AML-193 (cell line): ENCODE measurements around the gene ADAMTSL4.

Source experiments
- DNase-seq, 2 experiments: peaks; one replicate each; lab custom pipeline; 2025; lab: John Stamatoyannopoulos, UW

Gene ADAMTSL4

GRCh38 chr1:150548632-150549495, at the start of gene ADAMTSL4:
Gene ADAMTSL4, plus strand, starts transcription at chr1:150549408. Its CDS starts 2,881 bp downstream, at chr1:150552289.
- DNase-seq, result peak; percentile 35 to 56

GRCh38 chr1:150505431-150505830, 43.8 kb upstream of the ADAMTSL4 start:
- no peak for DNase-seq

DNA sequence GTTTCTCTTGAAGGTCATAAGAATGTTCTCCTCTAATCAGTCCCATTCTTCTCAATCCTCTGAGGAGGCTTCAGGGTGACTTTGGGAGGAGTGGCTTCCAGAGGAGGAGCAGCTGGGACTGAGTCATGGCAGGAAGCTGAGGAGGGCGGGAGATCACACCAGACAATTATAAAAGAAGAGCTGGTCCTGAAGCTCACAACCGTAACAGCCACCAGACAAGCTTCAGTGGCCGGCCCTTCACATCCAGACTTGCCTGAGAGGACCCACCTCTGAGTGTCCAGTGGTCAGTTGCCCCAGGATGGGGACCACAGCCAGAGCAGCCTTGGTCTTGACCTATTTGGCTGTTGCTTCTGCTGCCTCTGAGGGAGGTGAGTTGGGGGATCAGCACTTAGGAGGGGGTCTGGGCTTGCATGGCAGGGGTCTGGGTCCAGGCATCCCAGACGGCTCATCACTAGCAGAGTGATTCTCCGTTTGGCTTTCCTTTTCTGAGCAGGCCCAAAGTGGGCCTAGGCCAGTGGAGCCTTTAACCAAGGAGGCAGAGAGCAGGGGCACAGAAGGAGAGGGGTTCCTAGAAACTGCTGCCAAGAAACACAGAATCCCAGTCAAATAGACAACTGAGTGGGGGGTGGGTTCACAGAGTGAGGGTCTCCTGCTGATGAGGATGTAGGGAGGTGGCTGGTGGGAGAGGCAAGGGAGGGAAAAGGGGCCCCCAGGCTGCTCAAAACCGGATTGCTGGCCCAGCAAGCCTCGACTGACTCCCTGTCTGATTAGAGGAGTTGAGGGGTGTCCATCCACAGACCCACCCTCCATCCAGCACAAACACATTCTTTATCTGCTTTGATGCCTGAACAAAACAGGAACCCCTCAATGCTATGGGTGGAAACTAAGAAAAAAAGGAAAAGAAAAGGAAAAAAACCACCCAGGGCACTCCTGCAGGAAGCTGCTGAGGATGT, 41.0 kb upstream of the ADAMTSL4 start, which contains the start of gene ECM1:
ECM1 (plus strand) TSS at position 198 of the 953 bp plus-strand sequence; CDS start at position 299, 101 bp downstream.
- peak in 1 of 2 experiments; percentile 6 for DNase-seq

DNA sequence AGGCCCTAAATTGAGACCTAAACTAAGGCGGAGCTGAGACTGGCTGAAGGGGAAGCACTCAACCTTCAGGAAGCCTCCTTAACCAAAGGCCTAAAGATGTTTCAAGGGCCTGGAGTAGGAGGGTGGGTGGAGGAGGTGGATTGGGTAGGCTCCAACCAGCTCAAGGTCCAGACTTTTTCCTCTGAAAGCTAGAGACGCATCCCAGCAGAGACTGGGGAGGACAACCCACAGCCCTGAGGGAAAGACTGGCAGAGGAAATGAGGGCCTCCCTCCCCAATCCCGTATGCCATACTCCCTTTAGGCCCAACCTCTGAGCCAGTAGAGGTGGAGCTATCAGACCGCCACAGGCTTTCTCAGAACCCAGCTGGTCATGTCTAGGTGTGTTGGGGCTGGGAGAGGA, 40.2 kb upstream of the ADAMTSL4 start:
- no peak for DNase-seq

DNA sequence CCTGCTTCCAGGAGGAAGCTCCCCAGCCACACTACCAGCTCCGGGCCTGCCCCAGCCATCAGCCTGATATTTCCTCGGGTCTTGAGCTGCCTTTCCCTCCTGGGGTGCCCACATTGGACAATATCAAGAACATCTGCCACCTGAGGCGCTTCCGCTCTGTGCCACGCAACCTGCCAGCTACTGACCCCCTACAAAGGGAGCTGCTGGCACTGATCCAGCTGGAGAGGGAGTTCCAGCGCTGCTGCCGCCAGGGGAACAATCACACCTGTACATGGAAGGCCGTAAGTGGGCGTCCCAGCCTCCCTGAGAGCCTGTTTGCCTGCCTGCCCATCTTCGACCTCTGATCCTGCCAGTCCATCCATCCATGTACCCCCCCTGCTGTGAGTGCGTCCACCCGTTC, 37.7 kb upstream of the ADAMTSL4 start:
- DNase-seq, result no peak

DNA sequence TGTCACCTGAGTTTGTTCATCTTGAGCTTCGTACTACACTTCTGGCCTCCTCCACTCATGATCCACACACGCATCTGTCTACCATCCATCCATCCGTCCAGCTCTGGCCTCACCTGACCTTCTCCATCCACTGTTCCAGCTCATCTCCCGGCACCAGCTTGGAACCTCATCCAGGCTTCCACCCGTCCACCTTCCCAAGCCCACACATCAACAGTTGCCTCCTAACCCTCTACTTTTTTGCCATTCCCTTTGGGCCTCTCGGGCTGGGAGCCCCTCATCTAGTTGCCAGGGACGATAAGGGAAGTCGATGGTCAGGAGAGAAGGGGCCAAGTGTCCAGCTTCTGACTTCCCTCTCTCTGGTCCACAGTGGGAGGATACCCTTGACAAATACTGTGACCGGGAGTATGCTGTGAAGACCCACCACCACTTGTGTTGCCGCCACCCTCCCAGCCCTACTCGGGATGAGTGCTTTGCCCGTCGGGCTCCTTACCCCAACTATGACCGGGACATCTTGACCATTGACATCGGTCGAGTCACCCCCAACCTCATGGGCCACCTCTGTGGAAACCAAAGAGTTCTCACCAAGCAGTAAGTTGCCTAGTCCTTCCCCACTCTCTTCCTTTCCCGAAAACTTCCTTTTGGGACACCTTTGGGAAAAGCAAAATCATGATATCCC, 37.1 kb upstream of the ADAMTSL4 start:
- no peak for DNase-seq

DNA sequence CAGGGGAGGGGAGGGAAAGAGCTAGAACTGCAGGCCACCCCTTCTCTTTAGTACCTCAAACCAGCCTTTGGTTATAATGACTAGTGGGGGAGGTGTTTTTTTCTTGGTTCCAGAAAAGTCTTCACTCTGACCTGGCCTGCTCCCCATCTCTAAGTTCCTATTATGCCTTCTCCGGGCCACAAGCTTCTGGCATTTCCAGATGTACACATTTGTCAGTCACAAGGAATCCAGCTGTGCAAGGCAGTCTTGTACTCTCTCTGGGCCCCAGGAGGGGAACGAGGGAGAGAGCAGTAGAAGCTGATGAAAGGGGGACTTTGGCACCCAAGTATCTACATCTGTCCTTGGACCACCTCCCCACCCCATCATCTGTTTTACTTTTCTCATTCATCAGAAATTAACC, 36.4 kb upstream of the ADAMTSL4 start:
- no peak for DNase-seq

GRCh38 chr1:150513351-150513791, 35.8 kb upstream of the ADAMTSL4 start:
- DNase-seq, result no peak

GRCh38 chr1:150514260-150514659, 34.9 kb upstream of the ADAMTSL4 start:
- DNase-seq, result no peak

- no peak for DNase-seq
These were observed 34.3 kb upstream of the ADAMTSL4 start for GRCh38 chr1:150514913-150515327.

DNA sequence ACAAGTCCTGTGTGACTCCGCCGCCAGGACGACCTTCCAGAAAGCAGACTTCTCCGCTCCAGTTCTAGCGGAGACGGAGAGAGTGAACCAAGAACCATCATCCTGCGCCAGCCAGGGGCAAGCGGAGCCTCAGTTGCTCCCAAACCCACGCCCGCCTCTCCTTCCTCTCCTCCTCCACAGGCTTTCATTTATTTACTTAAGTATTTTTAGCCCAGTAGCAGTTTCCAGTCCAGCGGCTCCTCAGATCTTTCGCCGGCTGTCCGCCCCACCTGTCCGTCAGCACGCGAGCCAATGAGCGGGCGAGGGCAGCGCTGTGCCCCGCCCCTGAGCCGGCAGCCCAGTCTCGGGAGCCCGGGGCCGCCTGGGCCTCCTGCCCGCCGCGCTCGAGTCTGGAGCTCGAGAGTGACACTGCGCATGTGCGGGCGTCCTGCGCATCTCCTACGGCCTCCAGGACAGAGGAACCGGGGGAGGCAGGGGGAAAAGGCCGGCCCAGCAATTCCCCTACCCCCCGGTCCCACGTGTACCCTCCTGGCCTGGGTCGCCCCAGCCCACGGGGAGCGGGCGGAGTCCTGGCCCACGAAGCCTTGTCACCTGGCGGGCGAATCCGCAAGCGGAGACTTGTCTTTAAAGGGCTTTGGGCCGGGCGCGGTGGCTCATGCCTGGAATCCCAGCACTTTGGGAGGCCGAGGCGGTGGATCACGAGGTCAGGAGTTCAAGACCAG, 33.7 kb upstream of the ADAMTSL4 start, which contains the start of gene FALEC:
FALEC (plus strand) TSS at position 425 of the 722 bp plus-strand sequence.
- peak; percentile 89 to 91 for DNase-seq

DNA sequence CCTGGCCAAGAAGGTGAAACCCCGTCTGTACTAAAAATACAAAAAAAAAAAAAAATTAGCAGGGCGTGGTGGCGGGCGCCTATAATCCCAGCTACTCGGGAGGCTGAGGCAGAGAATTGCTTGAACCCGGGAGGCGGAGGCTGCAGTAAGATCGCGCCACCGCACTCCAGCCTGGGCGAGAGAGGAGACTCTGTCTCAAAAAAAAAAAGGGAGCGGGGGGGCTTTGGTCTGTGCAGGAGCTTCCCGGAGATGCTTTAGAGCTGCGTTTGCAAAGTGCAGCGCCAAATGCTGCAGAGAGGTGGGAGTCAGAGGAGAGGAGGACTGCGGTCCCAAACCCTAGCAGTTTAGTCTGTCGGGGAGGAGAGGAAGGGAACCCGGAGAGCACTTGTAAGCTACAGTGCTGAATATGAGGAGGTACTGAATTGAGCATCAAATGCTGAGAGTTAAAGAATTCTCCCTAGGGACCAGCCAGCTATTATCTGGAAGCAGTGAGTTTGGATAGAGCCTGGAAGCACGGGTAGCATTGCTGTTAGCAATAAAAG, 33.1 kb upstream of the ADAMTSL4 start:
- DNase-seq, result peak; percentile 11 to 23

DNA sequence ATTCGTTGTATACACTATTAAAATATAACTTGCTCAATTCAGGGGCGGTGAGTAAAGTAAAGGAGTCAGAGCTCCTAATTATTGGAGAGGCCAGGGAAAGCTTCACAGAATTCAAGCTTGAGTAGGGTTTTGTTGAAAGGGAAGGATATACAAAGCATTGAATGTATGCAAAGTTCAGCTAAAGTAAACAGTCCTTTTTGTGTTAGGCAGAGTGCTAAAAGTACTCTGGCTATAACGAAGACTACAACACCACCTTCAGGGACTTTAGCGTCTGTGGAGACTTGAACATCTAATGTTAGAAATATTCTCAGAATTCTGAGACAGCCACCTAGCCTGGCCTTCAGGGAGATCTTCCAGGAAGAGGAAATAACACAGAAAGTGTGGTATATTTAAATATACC, 32.6 kb upstream of the ADAMTSL4 start:
- peak in 1 of 2 experiments; percentile 49 for DNase-seq

DNA sequence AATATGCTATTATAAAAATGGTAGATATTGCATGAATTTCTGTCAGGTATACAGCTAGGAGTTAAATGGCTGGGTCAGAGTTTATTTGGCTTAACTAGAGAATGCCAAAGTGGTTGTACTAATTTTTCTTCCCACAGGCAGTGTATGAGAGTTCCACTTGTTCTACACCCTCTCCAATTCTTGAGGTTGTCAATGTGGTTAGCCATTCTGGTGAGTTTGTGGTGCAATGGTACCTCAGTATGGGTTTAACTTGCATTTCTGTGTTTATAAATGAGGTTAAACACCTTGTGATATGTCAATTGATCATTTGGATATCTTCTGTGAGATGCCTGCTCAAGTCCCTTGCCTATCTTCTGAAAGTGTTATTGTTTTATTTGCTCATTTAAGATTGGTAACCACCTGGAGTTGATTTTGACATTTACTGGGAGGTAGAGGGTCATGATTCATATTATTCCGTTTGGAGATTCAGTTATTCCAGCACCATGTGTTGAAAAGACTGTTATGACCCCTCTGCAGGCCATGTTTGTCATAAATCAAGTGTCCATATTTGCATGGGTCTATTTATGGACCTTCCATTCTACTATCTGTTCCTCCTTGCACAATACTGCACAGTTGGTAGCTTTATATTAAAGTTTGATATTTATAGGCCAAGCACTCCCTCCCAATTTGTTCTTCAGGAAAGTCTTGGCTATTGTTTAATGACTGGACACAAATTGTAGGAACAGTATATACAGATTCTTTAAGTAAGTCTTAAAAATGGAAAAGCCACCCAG, 27.8 kb upstream of the ADAMTSL4 start:
- DNase-seq, result no peak

- no peak for DNase-seq
These were observed 23.9 kb upstream of the ADAMTSL4 start for GRCh38 chr1:150525348-150525747.

DNA sequence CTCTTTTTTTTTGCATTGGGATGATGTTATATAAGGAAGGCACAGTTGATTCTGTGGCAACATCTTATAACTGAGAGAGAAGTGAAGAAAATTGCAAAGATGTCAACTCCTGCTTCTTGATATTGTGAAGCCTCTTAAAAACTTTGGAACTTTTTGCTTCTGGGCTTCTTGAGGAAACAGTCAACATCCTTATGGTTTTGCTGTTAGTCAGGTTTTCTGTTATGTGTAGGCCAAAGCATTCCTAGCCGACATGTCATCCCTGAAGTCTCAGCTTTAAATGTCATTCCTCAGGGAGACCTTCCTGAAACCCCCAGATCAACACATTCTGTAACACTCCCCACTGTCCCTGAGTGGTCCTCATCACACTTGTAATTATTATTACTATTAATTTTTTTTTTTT, 21.0 kb upstream of the ADAMTSL4 start:
- DNase-seq, result no peak

DNA sequence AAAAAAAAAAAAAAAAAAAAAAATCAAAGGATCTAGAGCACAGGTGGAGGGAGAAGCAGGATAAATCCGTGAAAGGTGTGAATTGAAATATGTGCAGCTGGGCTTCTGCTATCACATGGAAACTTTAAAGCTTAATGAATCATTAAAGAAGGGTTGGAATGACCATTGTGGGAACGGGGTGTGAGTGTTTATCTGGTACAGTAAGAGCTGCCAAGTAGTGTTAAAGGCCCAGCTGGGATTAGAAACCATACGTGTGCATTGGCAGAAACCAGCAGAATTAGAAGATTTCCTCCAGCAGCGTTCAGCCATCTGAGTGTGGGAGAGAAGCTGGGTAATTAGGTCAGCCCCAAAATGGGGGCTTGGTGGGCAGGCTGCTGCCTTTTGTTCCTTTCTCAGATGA, 20.2 kb upstream of the ADAMTSL4 start:
- DNase-seq, result no peak

GRCh38 chr1:150530491-150531159, 18.6 kb upstream of the ADAMTSL4 start:
- DNase-seq, result no peak

DNA sequence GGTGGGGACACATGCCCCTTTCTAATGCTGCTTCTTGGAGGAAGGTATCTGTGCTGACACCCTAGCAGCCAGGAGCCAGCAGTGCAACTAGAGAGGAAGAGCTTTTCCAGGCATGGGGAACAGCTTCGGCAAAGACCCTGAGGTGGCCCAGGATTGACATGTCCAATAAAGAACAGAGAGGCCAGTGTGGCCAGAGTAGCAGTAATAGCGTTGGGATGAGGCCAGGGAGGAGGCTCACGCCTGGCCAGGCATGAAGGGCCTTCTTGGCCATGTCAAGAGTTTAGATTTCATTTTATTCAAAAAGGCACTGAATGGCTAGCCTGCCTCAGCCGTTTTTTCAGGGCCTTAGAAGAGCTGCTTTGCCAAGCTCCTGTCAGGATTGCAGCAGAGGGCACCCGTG, 16.3 kb upstream of the ADAMTSL4 start:
- DNase-seq, result no peak
